ENCODE measurements around the gene ETHE1. TPM values are rescaled to one million over a fixed set of nuclear protein-coding genes. Genes with fewer than 3 reads are reported as not detected.
A peak's percentile ranks its signal among the peaks of the same experiment; 100 is the strongest.

Gene ETHE1
- total RNA-seq, 1 experiment from 2014 or later: 78.0 TPM

- intact Hi-C loops (cut with micrococcal nuclease): no loop called here
- Mint-ChIP-seq H3K9me3 (ENCODE audit: unreplicated experiment) (no peaks in the 10 kb centered on the region), H3K4me1 (ENCODE audit: insufficient read depth, unreplicated experiment) (peaks cover 11% of the 10 kb centered on the region), H3K27ac (ENCODE audit: low read depth, unreplicated experiment) (no peak overlapping the region), H3K27me3 (ENCODE audit: insufficient read depth, unreplicated experiment) (no peaks in the 10 kb centered on the region), H3K36me3 (ENCODE audit: insufficient read depth, unreplicated experiment) (peaks cover 41% of the 10 kb centered on the region), H3K4me3 (ENCODE audit: unreplicated experiment) (peak overlapping the region; percentile 90)
- CTCF ChIA-PET: interaction anchor here (0.6 to 1.2 kb wide), 5 partner anchors 12 to 579 kb away, joined by 3 to 4 read pairs (median 3); no protein-coding TSS in a partner anchor
- POLR2A ChIA-PET: interaction anchor here (1.6 to 3.9 kb wide), 4 partner anchors 23 to 39 kb away, joined by 6 to 29 read pairs (median 12); partner anchors contain the start of genes ETHE1 and ZNF575
- no TSS peak for BruUV-seq (replicated peaks)
- TF ChIP-seq CTCF (IDR thresholded peaks at IDR 0.05; ENCODE audit: unreplicated experiment): no peak
- DNase-seq (ENCODE audit: unreplicated experiment): no peak
These were observed 24.5 kb downstream of the ETHE1 start for GRCh38 chr19:43502419-43502976.

GRCh38 chr19:43501661-43502418, 25.2 kb downstream of the ETHE1 start:
- POLR2A ChIA-PET: interaction anchor here (1.3 kb wide), 1 partner anchor 55 kb away, joined by 3 read pairs; no protein-coding TSS in a partner anchor
- Mint-ChIP-seq H3K4me1 (ENCODE audit: insufficient read depth, unreplicated experiment) (peaks cover 11% of the 10 kb centered on the region), H3K4me3 (ENCODE audit: unreplicated experiment) (no peak overlapping the region), H3K27ac (ENCODE audit: low read depth, unreplicated experiment) (no peak overlapping the region), H3K9me3 (ENCODE audit: unreplicated experiment) (no peaks in the 10 kb centered on the region), H3K27me3 (ENCODE audit: insufficient read depth, unreplicated experiment) (no peaks in the 10 kb centered on the region), H3K36me3 (ENCODE audit: insufficient read depth, unreplicated experiment) (peaks cover 41% of the 10 kb centered on the region)
- intact Hi-C loops (cut with micrococcal nuclease): no loop called here
- DNase-seq (ENCODE audit: unreplicated experiment): no peak
- CTCF ChIA-PET: interaction anchor here (0.6 to 0.8 kb wide), 4 partner anchors 9 to 92 kb away, joined by 3 to 4 read pairs (median 4); no protein-coding TSS in a partner anchor
- no peak for TF ChIP-seq CTCF (IDR thresholded peaks at IDR 0.05; ENCODE audit: unreplicated experiment)
- no TSS peak for BruUV-seq (replicated peaks)

- H3K9me3 Mint-ChIP-seq (ENCODE audit: unreplicated experiment): no peaks in the 10 kb centered on the region
- DNase-seq (ENCODE audit: unreplicated experiment): no peak
- H3K27me3 Mint-ChIP-seq (ENCODE audit: insufficient read depth, unreplicated experiment): no peaks in the 10 kb centered on the region
- H3K27ac Mint-ChIP-seq (ENCODE audit: low read depth, unreplicated experiment): no peak overlapping the region
- no peak for TF ChIP-seq CTCF (IDR thresholded peaks at IDR 0.05; ENCODE audit: unreplicated experiment)
- ChIA-PET CTCF (interaction anchor here (4.2 kb wide), 1 partner anchor 51 kb away, joined by 20 read pairs; no protein-coding TSS in a partner anchor), POLR2A (no interaction called here)
- H3K36me3 Mint-ChIP-seq (ENCODE audit: insufficient read depth, unreplicated experiment): peaks cover 33% of the 10 kb centered on the region
- no peak overlapping the region for H3K4me3 Mint-ChIP-seq (ENCODE audit: unreplicated experiment)
- intact Hi-C loops (cut with micrococcal nuclease): no loop called here
- H3K4me1 Mint-ChIP-seq (ENCODE audit: insufficient read depth, unreplicated experiment): peaks cover 11% of the 10 kb centered on the region
- BruUV-seq (replicated peaks): no TSS peak
These were observed 28.0 kb downstream of the ETHE1 start for GRCh38 chr19:43499042-43499441.

GRCh38 chr19:43498233-43498842, 28.7 kb downstream of the ETHE1 start:
- no peak overlapping the region for H3K27ac Mint-ChIP-seq (ENCODE audit: low read depth, unreplicated experiment)
- H3K27me3 Mint-ChIP-seq (ENCODE audit: insufficient read depth, unreplicated experiment): no peaks in the 10 kb centered on the region
- no peak for TF ChIP-seq CTCF (IDR thresholded peaks at IDR 0.05; ENCODE audit: unreplicated experiment)
- peaks cover 33% of the 10 kb centered on the region for H3K36me3 Mint-ChIP-seq (ENCODE audit: insufficient read depth, unreplicated experiment)
- POLR2A ChIA-PET: no interaction called here
- H3K4me3 Mint-ChIP-seq (ENCODE audit: unreplicated experiment): no peak overlapping the region
- CTCF ChIA-PET: interaction anchor here (4.2 kb wide), 1 partner anchor 50 kb away, joined by 20 read pairs; no protein-coding TSS in a partner anchor
- intact Hi-C loops (cut with micrococcal nuclease): no loop called here
- peaks cover 6% of the 10 kb centered on the region for H3K4me1 Mint-ChIP-seq (ENCODE audit: insufficient read depth, unreplicated experiment)
- H3K9me3 Mint-ChIP-seq (ENCODE audit: unreplicated experiment): no peaks in the 10 kb centered on the region
- no TSS peak for BruUV-seq (replicated peaks)
- DNase-seq (ENCODE audit: unreplicated experiment): no peak

All from MCF 10A (cell line).